ENCODE data around the gene BAIAP2. TPM values are rescaled to one million over a fixed set of nuclear protein-coding genes. Genes with fewer than 3 reads are reported as not detected.
A peak's percentile ranks its signal among the peaks of the same experiment; 100 is the strongest.

Gene BAIAP2
- total and polyA plus RNA-seq, 7 donors = 6.5 to 52.3 (median 32.6) TPM

- H3K27me3 ChIP-seq = peaks cover 0 to 10% (median 7%) of the 10 kb centered on the region in 3 donors
- peak overlapping the region in 1 of 4 donors; percentile 26 for H3K27ac ChIP-seq
- DNase-seq = no peak
- no peak overlapping the region for H3K4me3 ChIP-seq
- 66 to 80% methylated on average over 34 of the region's 34 CpGs for WGBS, 2 donors
- no peaks in the 10 kb centered on the region for H3K4me1 ChIP-seq
- TF ChIP-seq EP300 (IDR thresholded peaks at IDR 0.05) (no peak), POLR2AphosphoS5 (IDR thresholded peaks at IDR 0.05) (no peak), POLR2A (IDR thresholded peaks at IDR 0.05) (no peak), CTCF (IDR thresholded peaks at IDR 0.05) (no peak)
- H3K36me3 ChIP-seq = no peaks in the 10 kb centered on the region
- no peaks in the 10 kb centered on the region for H3K9me3 ChIP-seq
- intact Hi-C loops (cut with DNase I) = no loop called here
These were observed 91.6 kb downstream of the BAIAP2 start for GRCh38 chr17:81126281-81127132.

GRCh38 chr17:81127133-81127455 lies 92.1 kb downstream of the BAIAP2 start:
- no peaks in the 10 kb centered on the region for H3K4me1 ChIP-seq
- H3K27me3 ChIP-seq = peaks cover 0 to 5% (median 2%) of the 10 kb centered on the region in 3 donors
- TF ChIP-seq EP300 (IDR thresholded peaks at IDR 0.05) (no peak), POLR2AphosphoS5 (IDR thresholded peaks at IDR 0.05) (no peak)
- H3K4me3 ChIP-seq = peak overlapping the region in 1 of 4 donors; percentile 32
- no peak for DNase-seq
- WGBS, 2 donors = 30 to 64% methylated on average over 5 of the region's 5 CpGs
- intact Hi-C loops (cut with DNase I) = no loop called here
- H3K9me3 ChIP-seq = no peaks in the 10 kb centered on the region
- H3K27ac ChIP-seq = no peak overlapping the region
- no peaks in the 10 kb centered on the region for H3K36me3 ChIP-seq

- DNase-seq = no peak
- TF ChIP-seq CTCF (IDR thresholded peaks at IDR 0.05) = no peak
- no peak for TF ChIP-seq POLR2A (IDR thresholded peaks at IDR 0.05)
- no peak for TF ChIP-seq POLR2AphosphoS5 (IDR thresholded peaks at IDR 0.05)
- no peak for TF ChIP-seq EP300 (IDR thresholded peaks at IDR 0.05)
- H3K4me1 ChIP-seq = no peaks in the 10 kb centered on the region
- H3K27ac ChIP-seq = peak overlapping the region in 3 of 4 donors; percentile 32 to 60 (median 55)
- 64 to 84% methylated on average over 25 of the region's 25 CpGs for WGBS, 2 donors
- H3K9me3 ChIP-seq = no peaks in the 10 kb centered on the region
- intact Hi-C loops (cut with DNase I) = no loop called here
- H3K27me3 ChIP-seq = no peaks in the 10 kb centered on the region
- peak overlapping the region in 3 of 4 donors; percentile 15 to 32 (median 25) for H3K4me3 ChIP-seq
- no peaks in the 10 kb centered on the region for H3K36me3 ChIP-seq
These were observed 92.7 kb downstream of the BAIAP2 start for GRCh38 chr17:81127526-81128177.

- intact Hi-C loops (cut with DNase I) = no loop called here
- H3K4me1 ChIP-seq = no peaks in the 10 kb centered on the region
- H3K9me3 ChIP-seq = no peaks in the 10 kb centered on the region
- 85 to 89% methylated on average over 14 of the region's 14 CpGs for WGBS, 2 donors
- no peaks in the 10 kb centered on the region for H3K36me3 ChIP-seq
- no peak for TF ChIP-seq CTCF (IDR thresholded peaks at IDR 0.05)
- no peak for TF ChIP-seq EP300 (IDR thresholded peaks at IDR 0.05)
- TF ChIP-seq POLR2AphosphoS5 (IDR thresholded peaks at IDR 0.05) = no peak
- TF ChIP-seq POLR2A (IDR thresholded peaks at IDR 0.05) = no peak
- no peaks in the 10 kb centered on the region for H3K27me3 ChIP-seq
- H3K4me3 ChIP-seq = peak overlapping the region in 3 of 4 donors; percentile 15 to 32 (median 25)
- H3K27ac ChIP-seq = peak overlapping the region in 3 of 4 donors; percentile 32 to 60 (median 55)
- DNase-seq = no peak
These were observed 93.4 kb downstream of the BAIAP2 start for GRCh38 chr17:81128338-81128737.

- WGBS, 2 donors = 89 to 95% methylated on average over 23 of the region's 23 CpGs
- TF ChIP-seq POLR2A (IDR thresholded peaks at IDR 0.05) = peak in 1 of 2 donors; percentile 19
- peak in 3 of 4 donors; percentile 21 to 75 (median 70) for TF ChIP-seq POLR2AphosphoS5 (IDR thresholded peaks at IDR 0.05)
- no peak for TF ChIP-seq CTCF (IDR thresholded peaks at IDR 0.05)
- H3K27me3 ChIP-seq = no peaks in the 10 kb centered on the region
- no peaks in the 10 kb centered on the region for H3K4me1 ChIP-seq
- no peaks in the 10 kb centered on the region for H3K9me3 ChIP-seq
- no peak for DNase-seq
- peak overlapping the region in 3 of 4 donors; percentile 15 to 32 (median 25) for H3K4me3 ChIP-seq
- H3K27ac ChIP-seq = peak overlapping the region; percentile 38 to 65 (median 52)
- intact Hi-C loops (cut with DNase I) = no loop called here
- H3K36me3 ChIP-seq = no peaks in the 10 kb centered on the region
These were observed 93.8 kb downstream of the BAIAP2 start for GRCh38 chr17:81128774-81129173.
